Superior temporal gyrus (tissue), 1 donor: ENCODE measurements around the gene THYN1.
"Not testable (repeated sequence)": the region's sequence is repeated elsewhere in the genome, so short reads cannot be mapped to it uniquely, and the experiment has no call there.

Experiments used
- DNase-seq: peaks from one replicate; pipeline ENCODE4 v3.0.0-alpha.2; 2016; ENCODE audit errors: extremely low spot score

The THYN1 gene

DNA sequence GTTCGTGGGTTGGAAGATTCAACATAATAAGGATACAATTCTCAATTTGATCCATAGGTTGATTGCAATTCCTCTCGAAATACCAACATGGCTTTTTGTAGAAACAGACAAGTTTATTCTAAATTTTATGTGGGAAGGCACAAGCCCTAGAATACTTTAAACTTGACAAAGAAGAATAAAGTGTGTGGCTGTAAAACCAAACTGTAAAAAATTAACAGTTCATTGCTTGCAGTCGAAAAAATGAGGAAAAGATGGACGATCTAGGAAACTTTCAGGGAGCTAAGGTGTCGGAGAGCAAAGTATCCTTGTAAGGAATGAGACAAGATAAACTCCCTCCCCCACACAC is 22.0 kb upstream of the THYN1 start:
- peak; percentile 16 for DNase-seq

DNA sequence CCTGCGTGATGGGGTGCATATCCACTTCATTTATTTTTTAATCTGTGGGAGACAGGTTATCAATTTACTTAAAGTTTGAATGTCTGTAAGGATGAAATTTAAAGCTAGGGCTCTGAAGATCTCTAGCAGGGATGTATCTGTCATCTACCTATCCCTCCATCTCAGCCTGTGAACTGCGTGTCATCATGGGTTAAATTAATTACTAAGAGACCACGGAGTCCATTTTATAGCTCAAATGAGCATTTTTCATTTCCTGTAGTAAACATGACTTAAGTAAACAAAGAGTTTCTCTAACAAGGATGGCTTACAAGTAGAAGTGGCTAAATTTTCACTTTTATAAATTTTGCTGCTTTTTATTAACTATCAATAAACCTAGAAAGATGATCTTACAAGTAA is 20.2 kb upstream of the THYN1 start:
- DNase-seq = no peak

GRCh38 chr11:134272381-134273316 is 19.5 kb upstream of the THYN1 start:
- DNase-seq = no peak

DNA sequence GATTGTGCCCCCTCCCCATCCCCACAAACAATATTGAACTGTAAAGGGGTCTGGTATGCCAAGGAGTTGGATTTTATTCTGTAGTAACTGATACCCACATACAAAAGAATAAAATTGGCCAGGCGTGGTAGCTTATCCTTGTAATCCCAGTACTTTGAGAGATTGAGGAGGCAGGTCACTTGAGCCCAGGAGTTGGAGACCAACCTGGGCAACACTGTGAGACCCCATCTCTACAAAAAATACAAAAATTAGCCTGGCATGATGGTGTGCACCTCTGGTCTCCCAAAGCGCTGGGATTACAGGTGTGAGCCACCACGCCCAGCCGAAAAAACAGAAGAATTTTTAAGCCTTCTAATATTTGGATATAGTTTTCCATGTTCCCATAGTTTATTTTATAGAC is 18.8 kb upstream of the THYN1 start:
- DNase-seq = no peak

- DNase-seq = no peak
Observed at GRCh38 chr11:134270250-134270714, 17.1 kb upstream of the THYN1 start.

DNA sequence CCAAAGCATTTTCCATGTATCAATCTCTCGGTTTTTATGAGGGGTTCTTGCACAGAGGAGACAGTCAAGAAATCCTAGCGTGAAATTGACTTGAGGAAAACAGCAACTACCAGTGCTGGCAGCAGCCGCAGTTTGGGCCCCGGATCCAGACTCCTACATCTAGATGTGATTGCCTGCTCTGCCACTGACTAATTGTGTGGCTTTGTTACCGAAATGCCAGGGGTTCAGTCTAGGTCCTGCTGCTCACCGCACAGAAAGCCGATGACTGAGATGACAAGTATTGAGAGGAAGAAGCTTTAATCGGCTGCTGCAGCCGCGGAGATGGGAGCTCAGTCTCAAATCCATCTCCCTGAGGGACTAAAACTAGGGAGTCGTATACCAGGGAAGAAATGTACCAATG is 14.8 kb upstream of the THYN1 start:
- DNase-seq = no peak

GRCh38 chr11:134267461-134267860 is 14.3 kb upstream of the THYN1 start:
- DNase-seq = no peak

GRCh38 chr11:134266841-134267251 is 13.7 kb upstream of the THYN1 start:
- no peak for DNase-seq

DNA sequence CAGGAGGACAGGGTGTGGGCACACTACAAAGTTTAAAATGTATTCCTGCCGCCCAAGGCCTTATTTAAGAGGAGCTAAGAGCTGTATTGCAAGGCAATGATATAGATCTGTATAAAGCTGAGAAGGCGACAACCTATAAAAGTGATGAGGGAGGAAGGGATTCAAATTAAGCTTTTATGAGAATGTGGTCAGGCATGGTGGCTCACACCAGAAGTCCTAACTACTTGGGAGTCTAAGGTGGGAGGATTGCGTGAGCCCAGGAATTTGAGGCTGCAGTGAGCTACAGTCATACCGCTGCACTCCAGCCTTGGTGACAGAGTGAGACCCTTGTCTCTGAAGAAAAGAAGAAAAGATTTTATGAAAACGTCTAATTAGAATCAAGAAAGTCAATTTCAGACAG is 13.3 kb upstream of the THYN1 start:
- no peak for DNase-seq

DNA sequence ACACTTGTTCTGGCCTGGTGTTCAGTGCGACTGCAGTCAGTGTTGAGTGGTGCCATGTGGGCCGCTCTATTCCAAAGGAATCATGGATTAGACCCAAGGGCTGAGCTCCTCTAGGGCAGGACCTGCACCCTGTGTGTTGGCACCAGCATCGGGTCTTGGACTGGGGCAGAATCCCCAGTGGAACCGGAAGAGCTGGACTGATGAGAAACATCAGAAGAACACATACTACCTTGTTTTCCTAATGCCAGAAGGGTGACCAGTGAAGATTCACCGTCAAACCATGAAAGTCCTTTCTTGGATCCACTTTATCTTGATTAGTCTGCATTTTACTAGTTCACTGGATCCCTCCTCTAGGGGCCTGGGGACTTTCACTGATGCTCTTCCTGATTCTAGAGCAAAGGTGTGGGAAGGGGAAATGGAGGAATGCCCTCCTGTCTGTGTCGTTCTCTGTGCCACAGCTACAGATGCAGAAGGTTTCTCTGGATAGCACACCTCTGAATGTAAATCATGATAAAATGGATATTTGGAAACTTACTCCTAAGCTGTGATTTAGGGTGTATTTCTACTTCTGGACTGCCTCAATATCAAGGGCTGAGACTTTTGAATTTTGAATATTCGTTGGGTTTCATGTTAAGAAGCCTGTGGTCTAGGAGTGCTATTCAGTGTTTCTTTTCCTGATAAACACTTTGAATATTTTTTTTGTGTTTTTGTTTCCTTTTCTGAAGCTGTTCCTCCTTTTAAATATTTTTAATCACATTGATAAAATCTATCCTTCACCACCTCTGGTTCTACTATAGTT is 12.0 kb upstream of the THYN1 start:
- DNase-seq = no peak

DNA sequence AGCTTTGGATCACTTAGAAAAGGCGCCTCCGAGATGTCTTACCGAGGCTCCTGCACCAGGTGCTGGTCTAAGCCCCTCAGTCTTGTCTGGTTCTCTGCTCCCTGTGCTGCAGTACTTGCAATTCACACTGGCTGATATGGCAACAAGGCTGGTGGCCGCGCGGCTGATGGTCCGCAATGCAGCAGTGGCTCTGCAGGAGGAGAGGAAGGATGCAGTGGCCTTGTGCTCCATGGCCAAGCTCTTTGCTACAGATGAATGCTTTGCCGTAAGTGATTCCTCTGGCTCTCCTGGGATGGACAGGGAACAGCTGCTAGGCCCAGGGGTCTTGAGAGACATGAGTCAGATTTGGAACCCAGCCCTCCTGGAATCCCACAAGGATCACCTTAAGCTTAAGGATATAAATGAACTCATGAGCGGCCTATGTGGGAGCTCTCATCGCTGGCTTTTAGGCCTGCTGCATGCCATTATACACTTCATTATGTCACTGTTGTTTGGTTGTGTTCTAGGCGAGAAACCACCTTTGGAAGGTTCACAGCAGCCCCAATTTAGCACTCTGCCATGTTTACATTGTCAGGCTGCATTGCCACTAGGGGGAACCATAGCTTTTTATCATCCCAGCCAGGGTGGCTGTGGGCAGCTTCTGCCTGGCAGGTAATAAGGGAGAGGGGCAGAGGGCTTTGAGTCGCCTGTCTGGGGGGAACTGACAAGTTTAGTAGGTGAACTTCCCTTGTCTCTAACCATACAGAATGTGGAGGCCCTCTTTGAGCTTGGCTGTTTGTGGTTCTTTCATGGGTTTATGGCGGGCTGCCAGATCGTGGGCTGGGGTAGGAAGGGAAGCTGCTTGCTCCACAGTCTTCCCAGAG is 8.7 kb upstream of the THYN1 start:
- no peak for DNase-seq

DNA sequence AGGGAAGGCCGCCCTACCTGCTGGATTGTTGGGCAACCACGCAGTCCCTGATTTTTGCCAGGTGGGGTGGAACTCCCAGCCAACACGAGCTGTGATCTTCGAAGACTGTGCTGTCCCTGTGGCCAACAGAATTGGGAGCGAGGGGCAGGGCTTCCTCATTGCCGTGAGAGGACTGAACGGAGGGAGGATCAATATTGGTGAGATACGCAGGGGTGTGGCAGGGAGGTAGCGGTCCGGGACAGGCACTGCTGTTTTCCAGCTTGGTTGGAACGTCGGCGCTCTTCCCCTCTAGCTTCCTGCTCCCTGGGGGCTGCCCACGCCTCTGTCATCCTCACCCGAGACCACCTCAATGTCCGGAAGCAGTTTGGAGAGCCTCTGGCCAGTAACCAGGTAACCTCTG is 7.8 kb upstream of the THYN1 start:
- no peak for DNase-seq

GRCh38 chr11:134260503-134260902 is 7.4 kb upstream of the THYN1 start:
- DNase-seq = no peak

GRCh38 chr11:134258577-134258976 is 5.4 kb upstream of the THYN1 start:
- no peak for DNase-seq

DNA sequence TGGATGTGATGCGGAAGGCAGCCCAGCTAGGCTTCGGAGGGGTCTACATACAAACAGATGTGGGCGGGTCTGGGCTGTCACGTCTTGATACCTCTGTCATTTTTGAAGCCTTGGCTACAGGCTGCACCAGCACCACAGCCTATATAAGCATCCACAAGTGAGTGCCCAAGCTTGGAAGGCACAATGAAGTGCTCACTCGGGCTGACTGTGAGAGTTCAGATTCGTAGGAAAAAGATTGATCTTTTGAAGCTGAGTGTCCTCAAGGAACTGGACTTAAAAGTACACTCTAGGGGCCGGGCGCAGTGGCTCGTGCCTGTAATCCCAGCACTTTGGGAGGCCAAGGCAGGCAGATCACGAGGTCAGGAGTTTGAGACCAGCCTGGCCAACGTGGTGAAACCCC is 3.9 kb upstream of the THYN1 start:
- DNase-seq = no peak

- DNase-seq = not testable (repeated sequence)
Observed at GRCh38 chr11:134255184-134255561, 2.0 kb upstream of the THYN1 start.

- no peak for DNase-seq
Observed at GRCh38 chr11:134254433-134255183, 1.5 kb upstream of the THYN1 start.

- peak; percentile 26 for DNase-seq
Observed at GRCh38 chr11:134252346-134253187, 585 bp downstream of the THYN1 start.

- no peak for DNase-seq
Observed at GRCh38 chr11:134250675-134251074, 2.5 kb downstream of the THYN1 start.

- no peak for DNase-seq
Observed at GRCh38 chr11:134250246-134250645, 2.9 kb downstream of the THYN1 start.
